GM23338 (cell line): ENCODE results near the gene RAD51.

ENCODE experiments used
- EZH2 ChIP-seq: fragments of 200-600 bp; sonication (generic); IDR thresholded peaks from one replicate; pipeline ENCODE4 v1.8.0; 2017; ENCODE audit warnings: antibody characterized with exemption, mild to moderate bottlenecking, low read depth; ENCODE audit not compliant: unreplicated experiment
- EZH2phosphoT487 ChIP-seq: fragments of 200-600 bp; sonication (generic); IDR thresholded peaks from one replicate; pipeline ENCODE4 v1.8.1; 2018; ENCODE audit warnings: antibody characterized with exemption; ENCODE audit not compliant: unreplicated experiment
- JUNB ChIP-seq: IDR thresholded peaks from one replicate; pipeline ENCODE4 v1.6.1; 2016; ENCODE audit warnings: antibody characterized with exemption; ENCODE audit not compliant: unreplicated experiment
- POLR2AphosphoS5 ChIP-seq: IDR thresholded peaks from 2 replicates; pipeline ENCODE4 v1.6.1; 2016; ENCODE audit warnings: antibody characterized with exemption, low read depth
- REST ChIP-seq: IDR thresholded peaks from one replicate; pipeline ENCODE4 v1.6.1; 2018; ENCODE audit warnings: antibody characterized with exemption; ENCODE audit not compliant: unreplicated experiment
- STAT1 ChIP-seq: IDR thresholded peaks from one replicate; pipeline ENCODE4 v1.6.1; 2016; ENCODE audit warnings: antibody characterized with exemption; ENCODE audit not compliant: unreplicated experiment
- TF ChIP-seq, protein P1 (sequence below), 2 experiments: fragments of 200-600 bp in 1 of 2; sonication (generic) in 1 of 2; conservative IDR thresholded peaks; 2 replicates each; pipeline versions ENCODE4 v1.5.1 to v1.6.1; 2016 to 2017; ENCODE audit warnings: antibody characterized with exemption in 2 of 2, low read depth in 2 of 2, mild to moderate bottlenecking in 2 of 2, moderate library complexity in 1 of 2
- TF ChIP-seq, protein P2 (sequence below): IDR thresholded peaks from 2 replicates; pipeline ENCODE4 v1.6.1; 2016; ENCODE audit warnings: antibody characterized with exemption

- TF ChIP-seq REST (no peak), EZH2 (no peak), POLR2AphosphoS5 (no peak), STAT1 (no peak), JUNB (no peak), EZH2phosphoT487 (no peak)
- TF ChIP-seq, protein P1, sequence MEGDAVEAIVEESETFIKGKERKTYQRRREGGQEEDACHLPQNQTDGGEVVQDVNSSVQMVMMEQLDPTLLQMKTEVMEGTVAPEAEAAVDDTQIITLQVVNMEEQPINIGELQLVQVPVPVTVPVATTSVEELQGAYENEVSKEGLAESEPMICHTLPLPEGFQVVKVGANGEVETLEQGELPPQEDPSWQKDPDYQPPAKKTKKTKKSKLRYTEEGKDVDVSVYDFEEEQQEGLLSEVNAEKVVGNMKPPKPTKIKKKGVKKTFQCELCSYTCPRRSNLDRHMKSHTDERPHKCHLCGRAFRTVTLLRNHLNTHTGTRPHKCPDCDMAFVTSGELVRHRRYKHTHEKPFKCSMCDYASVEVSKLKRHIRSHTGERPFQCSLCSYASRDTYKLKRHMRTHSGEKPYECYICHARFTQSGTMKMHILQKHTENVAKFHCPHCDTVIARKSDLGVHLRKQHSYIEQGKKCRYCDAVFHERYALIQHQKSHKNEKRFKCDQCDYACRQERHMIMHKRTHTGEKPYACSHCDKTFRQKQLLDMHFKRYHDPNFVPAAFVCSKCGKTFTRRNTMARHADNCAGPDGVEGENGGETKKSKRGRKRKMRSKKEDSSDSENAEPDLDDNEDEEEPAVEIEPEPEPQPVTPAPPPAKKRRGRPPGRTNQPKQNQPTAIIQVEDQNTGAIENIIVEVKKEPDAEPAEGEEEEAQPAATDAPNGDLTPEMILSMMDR (conservative IDR thresholded peaks at IDR 0.05; ENCODE audit: low read depth in 2 of 2): no peak
- TF ChIP-seq, protein P2, sequence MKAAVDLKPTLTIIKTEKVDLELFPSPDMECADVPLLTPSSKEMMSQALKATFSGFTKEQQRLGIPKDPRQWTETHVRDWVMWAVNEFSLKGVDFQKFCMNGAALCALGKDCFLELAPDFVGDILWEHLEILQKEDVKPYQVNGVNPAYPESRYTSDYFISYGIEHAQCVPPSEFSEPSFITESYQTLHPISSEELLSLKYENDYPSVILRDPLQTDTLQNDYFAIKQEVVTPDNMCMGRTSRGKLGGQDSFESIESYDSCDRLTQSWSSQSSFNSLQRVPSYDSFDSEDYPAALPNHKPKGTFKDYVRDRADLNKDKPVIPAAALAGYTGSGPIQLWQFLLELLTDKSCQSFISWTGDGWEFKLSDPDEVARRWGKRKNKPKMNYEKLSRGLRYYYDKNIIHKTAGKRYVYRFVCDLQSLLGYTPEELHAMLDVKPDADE: no peak
Observed at GRCh38 chr15:40647523-40647922, 47.5 kb upstream of the RAD51 start.
